GM21825 (cell line): Measurements from ENCODE around the gene MST1R.
"Not testable (repeated sequence)": the region's sequence is repeated elsewhere in the genome, so short reads cannot be mapped to it uniquely, and the experiment has no call there.

Experiments
- ATAC-seq: cut with Tn5 transposase; IDR thresholded peaks from one replicate; pipeline ENCODE4 v1.9.1; 2021; ENCODE audit warnings: mild to moderate bottlenecking, moderate library complexity; ENCODE audit not compliant: unreplicated experiment

Gene MST1R

DNA sequence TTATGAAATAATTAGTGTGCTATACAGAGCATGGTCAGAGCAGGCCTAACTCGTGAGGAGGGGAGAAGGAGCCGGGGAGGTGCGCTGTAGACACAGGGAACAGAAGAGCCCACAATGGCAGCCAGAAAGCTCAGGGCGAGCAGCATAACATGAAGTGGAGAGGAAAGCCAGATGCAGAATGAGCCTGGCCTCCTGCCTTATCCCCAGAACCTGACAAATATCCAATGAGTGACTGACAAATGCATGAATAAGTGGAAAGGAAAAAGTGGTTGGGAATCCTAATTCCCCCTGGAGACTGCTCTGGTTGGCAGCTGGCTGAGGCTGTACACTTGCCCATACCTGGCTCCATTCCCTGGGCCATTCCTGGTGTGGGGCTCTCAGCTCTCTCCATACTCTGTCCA lies 9.2 kb upstream of the MST1R start:
- no peak for ATAC-seq

GRCh38 chr3:49911611-49912010 lies 7.9 kb upstream of the MST1R start:
- ATAC-seq = no peak

GRCh38 chr3:49911124-49911420 lies 7.4 kb upstream of the MST1R start:
- ATAC-seq = no peak

DNA sequence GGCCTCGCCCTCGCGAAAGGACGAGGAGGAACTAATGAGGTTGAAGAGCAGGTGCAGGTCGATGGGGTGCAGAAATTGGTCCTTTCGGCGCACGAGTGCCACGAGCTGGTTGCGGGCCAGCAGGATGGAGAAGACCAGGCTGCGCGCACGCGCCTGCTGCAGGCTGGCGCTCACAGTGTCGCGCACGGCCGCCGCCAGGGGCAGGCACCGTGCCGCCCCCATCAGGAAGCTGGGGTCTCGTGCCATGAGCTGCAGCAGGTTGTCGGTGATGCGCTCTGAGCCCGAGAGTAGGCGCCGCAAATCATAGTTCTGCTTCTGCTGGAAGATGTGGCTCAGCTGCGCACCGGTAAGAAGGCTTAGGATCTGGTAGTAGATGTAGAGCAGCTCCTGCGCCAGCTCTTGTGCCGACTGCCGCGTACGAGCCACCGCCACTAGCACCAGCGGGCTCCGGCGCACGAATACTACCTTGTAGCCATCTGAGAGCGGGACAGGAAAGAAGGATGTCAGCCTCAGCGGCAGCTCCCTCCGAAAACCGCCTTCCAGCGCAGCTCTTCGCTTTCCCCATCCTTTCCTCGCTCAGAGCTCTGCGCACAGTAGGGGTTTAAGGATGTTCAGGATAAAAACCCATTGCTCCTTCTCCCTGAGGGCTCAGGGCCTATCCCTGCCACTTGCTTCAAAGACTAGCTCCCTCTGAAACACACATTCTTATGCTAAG lies 6.9 kb upstream of the MST1R start:
- no peak for ATAC-seq

GRCh38 chr3:49908373-49909199 lies 4.9 kb upstream of the MST1R start:
- no peak for ATAC-seq

DNA sequence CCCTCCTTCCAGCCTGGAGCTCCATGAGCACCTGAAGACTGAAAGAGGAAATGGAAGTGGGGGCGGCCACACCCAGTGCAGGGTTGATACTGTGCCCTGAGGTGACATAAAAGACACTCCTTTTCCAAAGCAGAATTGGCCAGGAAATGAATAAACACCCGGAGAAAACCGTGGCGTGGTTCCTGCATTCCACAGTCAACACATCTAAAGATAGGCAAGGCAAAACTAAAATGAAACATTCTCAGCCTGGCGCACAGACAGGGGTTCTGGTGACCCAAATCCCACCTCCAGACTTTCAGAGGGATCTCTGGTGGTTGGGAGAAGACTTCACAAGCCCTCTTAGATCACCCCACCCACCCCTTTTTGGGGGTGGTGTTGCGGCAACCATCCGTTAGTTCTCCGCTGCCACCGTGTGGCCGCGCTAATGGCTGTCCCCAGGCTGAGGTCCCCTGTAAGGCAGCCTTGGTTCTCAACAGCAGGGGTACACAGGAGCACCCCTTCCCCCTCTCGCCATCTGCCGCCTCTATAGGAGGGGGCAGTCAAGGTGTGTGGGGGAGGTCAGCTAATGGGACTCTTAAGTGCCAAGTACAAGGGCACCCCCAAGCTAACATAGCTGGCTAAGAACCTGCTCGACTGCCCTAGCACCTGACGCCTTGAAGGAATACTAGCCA lies 2.5 kb upstream of the MST1R start:
- no peak for ATAC-seq

- not testable (repeated sequence) for ATAC-seq
Measured at GRCh38 chr3:49904448-49904847, 775 bp upstream of the MST1R start.

GRCh38 chr3:49902511-49903345 lies 945 bp downstream of the MST1R start:
- no peak for ATAC-seq

GRCh38 chr3:49901366-49902339 lies 2.0 kb downstream of the MST1R start:
- no peak for ATAC-seq

- ATAC-seq = no peak
Measured at GRCh38 chr3:49900491-49901153, 3.1 kb downstream of the MST1R start.

- no peak for ATAC-seq
Measured at GRCh38 chr3:49899815-49900214, 3.9 kb downstream of the MST1R start.

GRCh38 chr3:49898991-49899390 lies 4.7 kb downstream of the MST1R start:
- no peak for ATAC-seq

DNA sequence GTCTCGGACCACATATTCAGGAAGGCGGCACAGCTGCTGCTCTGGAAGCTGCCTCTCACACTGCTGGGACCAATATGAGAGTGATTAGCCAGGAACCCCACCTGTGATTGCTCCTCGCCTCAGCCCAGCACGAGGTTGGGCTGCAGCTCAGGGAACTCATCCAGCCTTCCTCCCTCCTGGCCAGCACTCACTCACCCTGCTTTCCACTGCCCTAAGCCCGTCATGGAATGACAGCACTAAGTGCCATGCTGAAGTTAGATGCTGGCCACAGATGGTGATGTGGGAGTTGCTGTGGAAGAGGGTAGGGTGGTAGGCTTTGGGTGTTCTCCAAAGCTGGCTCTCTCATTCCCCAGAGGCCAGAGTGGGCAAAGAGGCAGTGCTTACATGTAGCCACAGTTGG lies 7.3 kb downstream of the MST1R start:
- no peak for ATAC-seq

DNA sequence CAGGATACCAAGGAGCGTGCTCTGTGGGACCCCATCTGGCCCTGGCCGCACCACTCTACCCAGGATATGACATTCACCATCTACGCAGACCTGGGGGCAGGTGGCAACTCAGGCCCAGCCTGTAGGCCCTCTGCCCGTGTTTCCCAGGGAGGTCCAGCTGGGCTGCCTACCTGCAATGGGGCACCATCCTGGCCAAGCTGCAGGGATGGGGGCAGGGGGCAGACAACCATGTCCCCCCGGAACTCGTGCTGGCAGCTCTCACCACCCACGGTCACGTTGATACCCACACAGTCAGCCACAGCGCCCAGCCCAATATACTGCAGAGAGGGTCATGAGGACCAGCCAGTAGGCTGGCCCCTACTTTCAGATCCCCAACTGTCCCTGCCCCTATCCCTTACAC lies 7.9 kb downstream of the MST1R start:
- ATAC-seq = no peak

DNA sequence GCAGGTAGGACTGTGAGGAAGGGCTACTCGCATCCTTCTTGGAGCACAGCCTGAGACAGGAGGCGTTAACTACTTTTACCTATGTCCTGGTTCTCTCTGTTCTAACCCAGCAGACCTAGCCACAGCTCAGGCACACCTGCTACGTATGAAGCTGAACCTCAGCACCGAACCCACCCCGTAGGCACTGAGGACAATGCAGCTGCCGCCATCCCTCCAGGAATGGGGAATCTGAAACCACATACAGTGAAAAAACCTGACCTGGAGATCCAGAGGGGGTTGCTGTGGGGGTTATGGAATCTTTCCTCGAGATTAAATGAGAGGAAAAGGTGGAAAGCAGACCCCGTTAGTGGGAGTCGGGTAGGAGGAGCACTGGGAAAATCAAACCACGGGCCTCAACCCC lies 14.4 kb downstream of the MST1R start:
- ATAC-seq = no peak

GRCh38 chr3:49886922-49887265 lies 16.8 kb downstream of the MST1R start:
- ATAC-seq = no peak

GRCh38 chr3:49883998-49884397 lies 19.7 kb downstream of the MST1R start:
- ATAC-seq = no peak

- no peak for ATAC-seq
Measured at GRCh38 chr3:49882166-49882565, 21.5 kb downstream of the MST1R start.

DNA sequence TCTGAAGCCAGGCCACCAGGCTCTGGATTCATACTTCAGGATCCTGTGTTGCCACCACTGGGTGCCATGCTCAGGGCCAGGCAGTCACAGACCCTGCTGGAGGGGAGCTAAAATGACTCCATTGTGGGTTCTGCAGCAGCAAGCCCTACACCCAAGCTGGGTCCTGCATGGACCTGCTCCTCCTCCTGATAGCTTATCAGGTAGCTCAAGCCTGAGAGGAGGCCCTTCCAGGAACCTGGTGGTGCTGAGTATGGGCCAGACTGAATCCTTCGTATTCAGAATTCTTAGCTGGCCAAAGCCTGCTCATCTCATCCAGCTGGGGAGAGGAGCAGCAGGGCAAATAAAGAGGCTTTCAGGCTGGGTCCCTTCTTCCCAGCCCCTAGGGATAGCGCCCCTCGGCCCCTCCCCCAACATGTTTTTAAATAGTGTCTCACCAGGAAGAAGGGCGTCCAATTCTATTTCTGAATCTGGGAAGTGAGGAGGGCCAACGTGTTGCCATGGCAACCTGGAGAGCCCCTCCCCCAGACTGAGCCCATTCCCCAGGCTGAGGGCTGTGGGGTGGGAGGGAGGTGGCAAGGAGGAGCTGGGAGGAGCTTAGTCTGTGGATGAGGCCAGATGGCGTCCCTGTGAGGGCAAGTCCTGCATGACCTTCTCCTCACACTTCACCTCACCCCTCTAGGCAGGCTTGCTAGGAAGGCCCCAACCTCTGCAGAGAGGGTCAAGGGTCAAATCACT lies 22.9 kb downstream of the MST1R start:
- ATAC-seq = no peak
